Endothelial cell of umbilical vein (primary cell): ENCODE results near the gene AMER1.

Experiments
- CTCF ChIP-seq, 2 donors: IDR thresholded peaks; 1 replicate in 1 of 2; 2 replicates in 1 of 2; pipeline ENCODE4 v1.5.1; 2011; ENCODE audit warnings: low read length in 2 of 2, mild to moderate bottlenecking in 2 of 2, moderate library complexity in 2 of 2, control low read depth in 1 of 2, inconsistent platforms in 1 of 2, low read depth in 1 of 2; ENCODE audit not compliant: insufficient read depth in 1 of 2; ENCODE audit errors: extremely low read depth in 1 of 2
- EZH2 ChIP-seq: IDR thresholded peaks from 2 replicates; pipeline ENCODE4 v1.6.1; 2012; ENCODE audit warnings: borderline replicate concordance, low read depth, mild to moderate bottlenecking, moderate library complexity, low read length, inconsistent platforms; ENCODE audit not compliant: severe bottlenecking
- POLR2A ChIP-seq: IDR thresholded peaks from 2 replicates; pipeline ENCODE4 v1.6.1; 2012; ENCODE audit warnings: low read depth, mild to moderate bottlenecking, control low read depth, low read length
- POLR2AphosphoS5 ChIP-seq: IDR thresholded peaks from 2 replicates; pipeline ENCODE4 v1.6.1; 2012; ENCODE audit warnings: low read depth, mild to moderate bottlenecking, control low read depth, low read length, moderate library complexity; ENCODE audit not compliant: insufficient read depth

GRCh38 chrX:64184396-64184795 is 21.1 kb downstream of the AMER1 start:
- TF ChIP-seq CTCF (IDR thresholded peaks at IDR 0.05; ENCODE audit: extremely low read depth in 1 of 2, insufficient read depth in 1 of 2, low read depth in 1 of 2, low read length in 2 of 2) (no peak), EZH2 (no peak), POLR2AphosphoS5 (no peak), POLR2A (no peak)
